GM19239 (cell line): Measurements from ENCODE around the gene GPR35.
A peak's percentile ranks its signal among the peaks of the same experiment; 100 is the strongest.
"Not testable (repeated sequence)": the region's sequence is repeated elsewhere in the genome, so short reads cannot be mapped to it uniquely, and the experiment has no call there.

ENCODE experiments used
- DNase-seq: peaks from one replicate; pipeline ENCODE4 v3.0.0; 2011; ENCODE audit warnings: low spot score; ENCODE audit not compliant: insufficient read length
- FAIRE-seq: peaks from 2 replicates; lab custom pipeline; 2011; peaks lifted over from hg19 to GRCh38; lab: Jason Lieb, UNC

The GPR35 gene

GRCh38 chr2:240648650-240649275 lies 23.5 kb downstream of the GPR35 start:
- no peak for DNase-seq
- no peak for FAIRE-seq

GRCh38 chr2:240649331-240649730 lies 24.1 kb downstream of the GPR35 start:
- DNase-seq, result no peak
- no peak for FAIRE-seq

- DNase-seq (no peak), FAIRE-seq (no peak)
Observed at GRCh38 chr2:240650254-240650965, 25.1 kb downstream of the GPR35 start.

DNA sequence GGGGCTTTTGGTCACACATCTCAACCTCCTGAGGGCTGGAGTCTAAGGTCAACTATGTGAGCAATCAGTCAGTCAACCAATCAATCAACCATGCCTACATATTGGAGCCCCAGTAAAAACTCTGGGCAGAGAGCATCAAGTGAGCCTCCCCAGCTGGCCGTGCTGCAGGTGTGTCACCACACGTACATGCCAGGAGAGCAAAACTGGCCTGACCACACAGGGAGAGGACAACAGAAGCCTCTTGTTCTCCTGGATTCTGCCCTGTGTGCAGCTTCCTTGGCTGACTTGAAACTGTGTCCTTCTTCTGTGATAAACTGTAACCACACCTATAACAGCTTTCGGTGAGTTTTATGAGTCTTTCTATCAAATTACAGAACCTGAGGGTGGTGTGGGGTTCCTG lies 25.9 kb downstream of the GPR35 start:
- DNase-seq (no peak), FAIRE-seq (no peak)

DNA sequence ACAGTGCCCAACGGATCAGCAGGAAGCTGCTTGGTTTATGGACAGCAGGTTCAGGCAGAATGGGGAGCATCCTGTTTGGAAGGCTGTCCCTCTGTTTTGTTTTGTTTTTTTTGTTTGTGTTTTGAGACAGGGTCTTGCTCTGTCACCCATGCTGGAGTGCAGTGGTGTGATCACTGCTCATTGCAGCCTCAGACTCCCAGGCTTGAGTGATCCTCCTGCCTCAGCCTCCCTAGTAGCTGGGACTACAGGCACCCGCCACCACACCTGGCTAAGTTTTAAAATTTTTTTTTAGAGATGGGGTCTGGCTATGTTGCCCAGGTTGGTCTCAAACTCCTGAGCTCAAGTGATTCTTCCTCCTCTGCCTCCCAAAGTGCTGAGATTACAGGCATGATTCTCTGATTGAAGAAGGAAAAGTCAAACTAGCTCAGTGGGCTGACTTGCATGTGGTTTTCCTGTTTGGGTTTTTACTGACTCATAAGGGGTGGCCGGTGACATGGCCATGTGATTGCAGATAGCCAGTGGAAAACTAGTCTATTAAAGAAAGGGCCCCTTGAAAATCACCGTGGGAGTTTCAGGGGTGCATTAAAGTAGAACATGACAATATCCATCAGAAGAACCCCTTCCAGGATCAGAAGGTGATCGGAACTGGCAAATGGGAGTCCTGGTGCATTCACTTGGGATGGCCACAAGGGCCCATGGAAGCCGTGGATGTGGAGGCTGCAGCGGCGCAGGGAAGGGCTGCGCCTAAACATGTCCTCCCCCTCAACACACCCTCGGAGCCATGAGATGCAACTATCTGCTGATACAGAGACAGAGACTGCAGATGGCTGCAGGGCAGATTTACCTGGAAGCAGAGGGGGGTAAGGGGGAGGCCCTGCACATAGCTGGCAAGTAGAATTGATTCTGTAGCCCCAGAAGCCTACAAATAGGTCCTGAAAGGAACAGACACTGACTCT lies 30.9 kb downstream of the GPR35 start:
- DNase-seq (no peak), FAIRE-seq (peak; percentile 11)

GRCh38 chr2:240659883-240660282 lies 34.6 kb downstream of the GPR35 start:
- not testable (repeated sequence) for FAIRE-seq, DNase-seq

- no peak for FAIRE-seq
- DNase-seq, result no peak
Observed at GRCh38 chr2:240662681-240663080, 37.4 kb downstream of the GPR35 start.

- DNase-seq (no peak), FAIRE-seq (no peak)
Observed at GRCh38 chr2:240663546-240664190, 38.4 kb downstream of the GPR35 start.

DNA sequence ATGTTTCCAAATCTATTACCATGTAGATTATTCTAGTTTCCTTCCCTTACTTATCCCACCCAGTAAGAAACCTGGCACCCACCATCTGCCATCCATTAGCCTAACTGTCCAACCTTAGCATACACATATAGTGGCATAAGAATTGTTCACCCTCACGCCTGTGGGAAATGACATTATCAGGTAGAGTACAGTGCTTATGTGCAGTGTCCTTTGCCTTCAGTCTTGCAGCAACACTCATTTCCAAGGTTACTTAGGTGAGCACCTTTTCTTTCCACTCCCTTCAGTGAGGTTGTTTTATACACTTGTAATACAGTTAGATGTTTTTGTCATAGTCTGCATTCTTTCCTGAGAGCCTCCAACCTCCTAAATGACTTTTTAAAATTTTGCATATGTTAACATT lies 39.3 kb downstream of the GPR35 start:
- DNase-seq (no peak), FAIRE-seq (no peak)

GRCh38 chr2:240670402-240670801 lies 45.1 kb downstream of the GPR35 start:
- FAIRE-seq (no peak), DNase-seq (no peak)

DNA sequence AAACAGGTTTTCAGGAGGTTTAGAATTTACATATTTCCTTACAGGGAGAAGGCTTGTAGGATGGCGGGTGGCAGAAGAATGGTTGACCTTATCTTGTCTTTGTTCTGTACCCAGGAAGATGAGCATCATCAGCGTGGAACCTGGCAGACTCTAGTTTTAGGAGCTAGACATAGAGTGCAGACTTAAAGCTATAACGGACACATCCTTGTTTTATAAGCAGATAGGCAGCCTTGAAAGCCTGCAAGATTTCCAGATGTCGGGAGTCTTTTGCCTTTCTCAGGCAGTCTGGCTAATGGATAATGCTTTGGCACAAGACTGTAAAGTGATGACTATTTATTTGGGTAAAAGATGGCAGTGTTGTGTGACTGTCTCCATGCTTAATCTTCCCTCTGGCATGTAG lies 45.7 kb downstream of the GPR35 start:
- no peak for FAIRE-seq
- no peak for DNase-seq

DNA sequence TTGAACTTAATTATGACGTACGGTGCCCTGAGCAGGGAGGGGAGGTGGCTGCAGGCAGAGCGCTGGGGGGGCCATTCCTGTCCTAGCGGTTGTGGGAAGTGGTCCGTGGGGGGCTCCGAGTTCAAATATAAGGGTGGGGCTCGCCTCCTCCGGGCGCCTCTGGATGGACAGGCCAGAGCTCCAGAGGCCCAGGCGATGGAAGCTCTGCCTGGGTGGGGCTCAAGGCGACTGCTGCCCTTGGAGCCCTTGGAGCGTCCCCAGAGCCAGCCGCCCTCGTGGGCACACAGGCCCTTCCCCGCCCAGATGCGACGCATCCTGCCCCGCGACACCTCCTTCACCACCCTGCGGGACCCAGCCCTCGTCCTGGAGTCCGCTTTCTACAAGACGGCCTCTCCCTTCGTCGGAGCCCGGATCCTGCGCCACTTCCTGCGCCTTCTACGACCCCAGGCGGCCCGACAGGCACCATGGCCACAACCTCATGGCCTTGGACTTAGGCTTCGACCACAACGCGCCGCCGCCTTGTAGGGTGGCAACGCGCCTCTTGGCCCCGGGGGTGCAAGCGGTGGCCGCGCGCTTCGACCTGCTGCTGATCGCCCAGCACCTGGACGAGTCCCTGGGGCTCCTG lies 46.9 kb downstream of the GPR35 start:
- FAIRE-seq (no peak), DNase-seq (no peak)

DNA sequence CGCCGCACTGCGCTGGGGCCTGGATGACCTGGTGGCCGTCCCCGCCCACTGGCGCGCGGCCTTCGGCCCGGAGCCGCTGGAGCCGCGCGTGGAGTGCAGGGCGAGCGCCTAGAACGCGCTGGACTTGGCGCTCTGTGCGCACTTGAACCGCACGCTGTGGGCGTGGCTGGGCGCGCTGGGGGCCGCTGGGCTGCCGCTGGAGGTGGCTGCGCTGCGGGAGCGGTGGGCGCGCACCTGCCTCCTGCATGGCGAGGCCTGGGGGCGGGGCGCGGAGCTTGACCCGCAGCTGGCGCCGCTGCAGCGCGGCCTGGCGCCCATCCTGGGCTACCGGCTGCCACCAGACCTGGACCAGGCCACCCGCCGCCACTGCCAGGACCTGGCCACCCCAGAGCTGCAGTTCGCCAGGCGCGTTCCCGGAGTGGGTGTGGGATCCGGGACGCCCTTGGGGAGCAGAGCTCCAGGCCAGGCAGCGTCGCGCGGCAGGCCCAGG lies 47.5 kb downstream of the GPR35 start:
- DNase-seq (no peak), FAIRE-seq (no peak)

GRCh38 chr2:240674461-240675184 lies 49.3 kb downstream of the GPR35 start:
- not testable (repeated sequence) for FAIRE-seq, DNase-seq

- not testable (repeated sequence) for FAIRE-seq, DNase-seq
Observed at GRCh38 chr2:240675345-240675744, 50.1 kb downstream of the GPR35 start.

DNA sequence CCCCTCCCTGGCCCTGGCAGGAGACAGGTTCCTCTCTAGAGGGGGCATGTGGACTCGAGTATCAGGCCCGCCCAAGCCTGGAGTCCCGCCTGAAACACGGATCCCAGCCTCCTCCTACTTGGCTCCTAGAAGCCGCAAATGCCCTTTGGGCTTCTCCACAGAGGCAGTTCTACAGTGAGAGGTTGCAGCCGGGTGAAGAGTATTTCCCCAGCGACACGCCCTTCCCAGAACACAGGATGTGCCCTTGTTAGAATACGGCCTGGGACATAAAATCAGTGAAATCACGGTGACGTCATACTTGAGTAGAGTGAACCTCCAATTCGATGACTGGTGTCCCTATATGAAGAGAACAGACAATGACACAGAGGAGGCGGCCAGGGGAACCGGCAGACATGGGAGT lies 52.8 kb downstream of the GPR35 start:
- FAIRE-seq, DNase-seq: not testable (repeated sequence)

DNA sequence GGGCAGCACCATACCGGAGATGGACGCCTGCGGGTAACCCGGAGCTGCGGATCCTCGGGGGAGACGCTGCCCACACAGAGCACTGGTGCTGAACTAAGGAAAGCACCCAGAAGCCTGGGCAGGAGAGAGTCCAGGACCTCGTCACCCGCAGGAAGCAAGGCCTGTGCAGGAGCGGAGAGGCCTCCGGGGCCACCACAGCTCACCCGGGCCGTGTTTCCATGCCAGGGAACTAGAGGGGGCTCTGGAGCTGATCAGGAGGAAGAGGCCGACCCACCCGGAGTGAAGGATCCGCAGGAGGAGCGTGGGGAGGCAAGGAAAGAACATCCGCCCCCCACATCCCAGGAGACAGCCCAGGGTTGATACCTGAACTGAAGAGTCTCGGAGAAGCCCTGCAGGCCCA lies 53.6 kb downstream of the GPR35 start:
- not testable (repeated sequence) for DNase-seq, FAIRE-seq

GRCh38 chr2:240680185-240680584 lies 54.9 kb downstream of the GPR35 start:
- FAIRE-seq, DNase-seq: not testable (repeated sequence)
